OCI-LY1 (cell line): ENCODE results near the gene ARG2.
A peak's percentile ranks its signal among the peaks of the same experiment; 100 is the strongest.

Experiments
- H2AFZ ChIP-seq: fragments of 200-600 bp; sonication (generic), shearing (Covaris generic); 2 replicates; pipeline ENCODE4 v1.6.0; 2014; ENCODE audit warnings: antibody characterized with exemption, mild to moderate bottlenecking, low read length
- H3F3A ChIP-seq: fragments of 200-600 bp; sonication (generic), shearing (Covaris generic); 2 replicates; pipeline ENCODE4 v1.6.0; 2014; ENCODE audit warnings: mild to moderate bottlenecking, antibody characterized with exemption, low read length, moderate library complexity; ENCODE audit not compliant: insufficient read depth
- H3K27ac ChIP-seq: fragments of 200-600 bp; sonication (generic); 2 replicates; pipeline ENCODE4 v1.5.1; 2014; ENCODE audit warnings: low read length, mixed run types, mild to moderate bottlenecking, low read depth; ENCODE audit not compliant: poor library complexity, severe bottlenecking
- H3K27me3 ChIP-seq: fragments of 200-600 bp; sonication (generic); 2 replicates; pipeline ENCODE4 v1.6.0; 2014; ENCODE audit warnings: antibody characterized with exemption, mild to moderate bottlenecking, low read length, moderate library complexity; ENCODE audit not compliant: insufficient read depth
- H3K36me3 ChIP-seq: fragments of 200-600 bp; sonication (generic); 2 replicates; pipeline ENCODE4 v1.6.1; 2014; ENCODE audit warnings: mild to moderate bottlenecking, antibody characterized with exemption, low read length, moderate library complexity, mixed read lengths; ENCODE audit not compliant: insufficient read depth
- H3K4me1 ChIP-seq: fragments of 200-600 bp; sonication (generic); 2 replicates; pipeline ENCODE4 v1.5.1; 2014; ENCODE audit warnings: mild to moderate bottlenecking, low read length, moderate library complexity; ENCODE audit not compliant: insufficient read depth, severe bottlenecking
- H3K4me2 ChIP-seq: fragments of 200-600 bp; sonication (generic), shearing (Covaris generic); 2 replicates; pipeline ENCODE4 v1.6.1; 2014; ENCODE audit warnings: low read length
- H3K4me3 ChIP-seq: fragments of 200-600 bp; sonication (generic); 2 replicates; pipeline ENCODE4 v1.5.1; 2014; ENCODE audit warnings: low read length, low read depth, mild to moderate bottlenecking, mixed read lengths; ENCODE audit not compliant: poor library complexity, severe bottlenecking
- H3K79me2 ChIP-seq: fragments of 200-600 bp; shearing (Covaris generic); 2 replicates; pipeline ENCODE4 v1.6.1; 2016; ENCODE audit warnings: mixed run types, low read length, mixed read lengths; ENCODE audit not compliant: insufficient read depth
- H3K9ac ChIP-seq: fragments of 200-600 bp; sonication (generic), shearing (Covaris generic); 2 replicates; pipeline ENCODE4 v1.6.1; 2014; ENCODE audit warnings: mild to moderate bottlenecking, low read length, mixed read lengths
- H3K9me2 ChIP-seq: fragments of 200-600 bp; sonication (generic), shearing (Covaris generic); 2 replicates; pipeline ENCODE4 v1.6.1; 2014; ENCODE audit warnings: low read depth, mild to moderate bottlenecking, low read length, mixed read lengths
- H3K9me3 ChIP-seq: fragments of 200-600 bp; shearing (Covaris generic); 2 replicates; pipeline ENCODE4 v1.6.1; 2014; ENCODE audit warnings: low read length, mixed read lengths
- H4K20me1 ChIP-seq: fragments of 200-600 bp; sonication (generic), shearing (Covaris generic); 2 replicates; pipeline ENCODE4 v1.6.0; 2016; ENCODE audit warnings: mild to moderate bottlenecking, low read length; ENCODE audit not compliant: insufficient read depth
- CTCF ChIP-seq: fragments of 200-600 bp; sonication (generic), shearing (Covaris generic); IDR thresholded peaks from 2 replicates; pipeline ENCODE4 v1.5.1; 2017; ENCODE audit warnings: mild to moderate bottlenecking, antibody characterized with exemption, low read length, moderate library complexity, mixed read lengths
- EZH2 ChIP-seq: fragments of 200-600 bp; sonication (generic), shearing (Covaris generic); IDR thresholded peaks from 2 replicates; pipeline ENCODE4 v1.8.0; 2017; ENCODE audit warnings: borderline replicate concordance, mixed run types, mild to moderate bottlenecking, antibody characterized with exemption, low read length, moderate library complexity, mixed read lengths

Gene ARG2

GRCh38 chr14:67581643-67582042 is 38.1 kb upstream of the ARG2 start:
- Histone ChIP-seq H3K4me3 (no peak overlapping the region), H3K9ac (no peak overlapping the region), H3K36me3 (peaks cover 5% of the 10 kb centered on the region; the same call in 1 of the 2 replicates), H3K27me3 (no peaks in the 10 kb centered on the region; the same call in 1 of the 2 replicates), H3K9me3 (no peaks in the 10 kb centered on the region), H3K9me2 (no peaks in the 10 kb centered on the region), H2AFZ (no peak overlapping the region), H3K4me1 (no peaks in the 10 kb centered on the region), H3F3A (no peaks in the 10 kb centered on the region), H4K20me1 (no peaks in the 10 kb centered on the region), H3K27ac (no peak overlapping the region), H3K4me2 (no peak overlapping the region), H3K79me2 (no peaks in the 10 kb centered on the region)
- TF ChIP-seq EZH2 (no peak), CTCF (no peak)

- no peaks in the 10 kb centered on the region for H3K4me1 ChIP-seq
- H3K9me2 ChIP-seq, result no peaks in the 10 kb centered on the region
- no peaks in the 10 kb centered on the region for H3F3A ChIP-seq
- no peaks in the 10 kb centered on the region for H3K79me2 ChIP-seq
- no peak overlapping the region for H3K4me3 ChIP-seq
- peaks cover 5% of the 10 kb centered on the region; the same call in 1 of the 2 replicates for H3K36me3 ChIP-seq
- no peaks in the 10 kb centered on the region; the same call in 1 of the 2 replicates for H3K27me3 ChIP-seq
- no peak overlapping the region for H3K9ac ChIP-seq
- H3K4me2 ChIP-seq, result no peak overlapping the region
- no peak for TF ChIP-seq EZH2
- TF ChIP-seq CTCF, result peak; percentile 11; the same call in 1 of the 2 replicates
- H4K20me1 ChIP-seq, result no peaks in the 10 kb centered on the region
- H3K9me3 ChIP-seq, result no peaks in the 10 kb centered on the region
- H2AFZ ChIP-seq, result no peak overlapping the region
- H3K27ac ChIP-seq, result no peak overlapping the region
Measured at GRCh38 chr14:67582061-67582460, 37.7 kb upstream of the ARG2 start.

- H3K4me2 ChIP-seq, result no peak overlapping the region
- H3K4me3 ChIP-seq, result no peak overlapping the region
- no peak overlapping the region for H3K27ac ChIP-seq
- no peaks in the 10 kb centered on the region for H4K20me1 ChIP-seq
- no peaks in the 10 kb centered on the region for H3F3A ChIP-seq
- no peaks in the 10 kb centered on the region for H3K9me2 ChIP-seq
- no peak overlapping the region for H3K9ac ChIP-seq
- H3K4me1 ChIP-seq, result no peaks in the 10 kb centered on the region
- TF ChIP-seq EZH2, result no peak
- TF ChIP-seq CTCF, result peak; percentile 88
- H3K27me3 ChIP-seq, result no peaks in the 10 kb centered on the region; the same call in 1 of the 2 replicates
- peaks cover 17% of the 10 kb centered on the region for H3K36me3 ChIP-seq
- H3K9me3 ChIP-seq, result no peaks in the 10 kb centered on the region
- no peaks in the 10 kb centered on the region for H3K79me2 ChIP-seq
- H2AFZ ChIP-seq, result no peak overlapping the region
Measured at GRCh38 chr14:67583711-67584644, 35.7 kb upstream of the ARG2 start.
